Breast epithelium (tissue), 4 donors: ENCODE data around the gene SLC16A6. TPM values are rescaled to one million over a fixed set of nuclear protein-coding genes. Genes with fewer than 3 reads are reported as not detected.

Experiments
- DNase-seq, 2 donors: peaks; one replicate each; pipeline ENCODE4 v3.0.0-alpha.2; 2019; ENCODE audit warnings: low spot score in 2 of 2
- H3K27ac ChIP-seq, 2 donors: fragments of 200-600 bp; sonication (generic) in 1 of 2; one replicate each; pipeline ENCODE4 v1.5.1; 2016 to 2019; ENCODE audit warnings: mild to moderate bottlenecking in 1 of 2
- H3K27me3 ChIP-seq, 2 donors: fragments of 200-600 bp; sonication (generic) in 1 of 2; one replicate each; pipeline versions ENCODE4 v1.5.1 to v1.6.0; 2017 to 2019; ENCODE audit warnings: control low read depth in 1 of 2, mild to moderate bottlenecking in 1 of 2
- H3K36me3 ChIP-seq: fragments of 200-600 bp; one replicate; pipeline ENCODE4 v1.5.1; 2019
- H3K4me1 ChIP-seq, 2 donors: fragments of 200-600 bp; sonication (generic); one replicate each; pipeline ENCODE4 v1.5.1; 2016 to 2019; ENCODE audit warnings: control low read depth in 1 of 2
- H3K4me3 ChIP-seq, 3 donors: fragments of 200-600 bp; sonication (generic); 1 replicate in 2 of 3; 2 replicates in 1 of 3; pipeline ENCODE4 v1.5.1; 2016 to 2019; ENCODE audit warnings: mild to moderate bottlenecking in 3 of 3, moderate library complexity in 2 of 3
- H3K9me3 ChIP-seq, 2 donors: fragments of 200-600 bp; sonication (generic) in 1 of 2; one replicate each; pipeline ENCODE4 v1.5.1; 2016 to 2019; ENCODE audit warnings: control low read depth in 1 of 2
- POLR2A ChIP-seq: fragments of 450-650 bp; IDR thresholded peaks from one replicate; pipeline ENCODE4 v1.6.1; 2016; ENCODE audit warnings: antibody characterized with exemption, mild to moderate bottlenecking, moderate library complexity
- POLR2AphosphoS5 ChIP-seq, 3 donors: sonication (generic); formaldehyde crosslinking; IDR thresholded peaks; one replicate each; pipeline ENCODE4 v1.6.1; 2017; ENCODE audit warnings: antibody characterized with exemption in 3 of 3
- intact Hi-C: fragments of 100-400 bp; cut with DNase I; formaldehyde crosslinking; loops from one replicate; pipeline ENCODE4 v1.15.1; 2023; ENCODE audit warnings: low total_unique reads
- total RNA-seq, 3 donors: library from RNA; depleted of rRNA; stranded (reverse); fragments of >200 nt; gene quantifications; one replicate each; pipeline ENCODE4 v1.1.0, GENCODE V29; 2016
- TF ChIP-seq, protein P1 (sequence below), 3 donors: fragments of 450-650 bp; IDR thresholded peaks; one replicate each; pipeline ENCODE4 v1.5.1; 2016 to 2017; ENCODE audit warnings: antibody characterized with exemption in 3 of 3, mild to moderate bottlenecking in 3 of 3, moderate library complexity in 3 of 3

Gene SLC16A6
- total RNA-seq, 3 donors from 2014 or later = 0.64 to 4.1 (median 2.3) TPM

DNA sequence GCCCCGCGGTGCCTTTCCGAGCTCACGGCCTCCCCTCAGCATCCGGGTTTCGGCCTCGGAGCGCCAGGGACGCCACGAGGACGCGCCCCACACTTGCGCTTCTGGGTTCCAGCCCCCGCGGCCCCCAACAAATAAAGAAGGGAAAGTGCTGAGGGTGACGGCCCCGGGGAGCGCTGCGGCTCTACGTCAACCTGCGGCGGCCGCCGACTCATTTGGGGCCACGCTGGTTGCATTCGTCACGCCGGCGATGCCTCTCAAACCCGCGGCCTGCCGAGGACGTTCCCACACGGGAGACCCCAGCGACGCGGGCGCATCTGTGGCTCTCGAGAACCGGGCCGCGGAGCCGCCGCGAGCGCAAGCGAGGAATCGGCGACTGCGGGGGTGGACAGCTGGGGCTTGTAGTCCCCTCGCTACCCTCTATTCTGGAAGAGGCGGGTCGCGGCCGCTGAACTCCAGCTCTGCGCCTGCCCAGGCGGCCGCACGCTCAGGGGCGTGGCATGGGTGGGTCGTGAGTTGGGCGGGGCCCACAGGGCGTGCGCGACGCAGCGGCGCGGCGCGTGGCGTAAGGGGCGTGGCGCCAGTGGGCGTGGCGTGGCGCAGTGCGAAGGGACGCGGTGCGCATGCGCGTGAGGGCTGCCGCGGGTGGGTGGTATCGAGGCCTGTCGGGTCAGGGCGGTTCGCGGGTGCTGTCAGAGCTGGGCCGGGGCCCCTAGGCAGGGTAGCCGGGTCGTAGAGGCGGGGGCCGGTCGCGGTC, 43.3 kb downstream of the SLC16A6 start, which contains the start of gene AMZ2:
TSS of gene AMZ2 (plus strand) at position 599 of the 754 bp plus-strand sequence. CDS start 2,145 bp downstream, outside the sequence.
- no peaks in the 10 kb centered on the region for H3K4me1 ChIP-seq
- peak within 1 kb of the TSS; percentile 97 for H3K27ac ChIP-seq
- DNase-seq = peak; percentile 90 to 92
- peak within 1 kb of the TSS; percentile 73 to 95 (median 86) for H3K4me3 ChIP-seq
- no peaks in the 10 kb centered on the region for H3K27me3 ChIP-seq
- H3K9me3 ChIP-seq = no peaks in the 10 kb centered on the region
- H3K36me3 ChIP-seq = no peaks in the 10 kb centered on the region
- TF ChIP-seq POLR2A (peak; percentile 73), POLR2AphosphoS5 (IDR thresholded peaks at IDR 0.05) (peak; percentile 86 to 97 (median 93))
- TF ChIP-seq, protein P1, sequence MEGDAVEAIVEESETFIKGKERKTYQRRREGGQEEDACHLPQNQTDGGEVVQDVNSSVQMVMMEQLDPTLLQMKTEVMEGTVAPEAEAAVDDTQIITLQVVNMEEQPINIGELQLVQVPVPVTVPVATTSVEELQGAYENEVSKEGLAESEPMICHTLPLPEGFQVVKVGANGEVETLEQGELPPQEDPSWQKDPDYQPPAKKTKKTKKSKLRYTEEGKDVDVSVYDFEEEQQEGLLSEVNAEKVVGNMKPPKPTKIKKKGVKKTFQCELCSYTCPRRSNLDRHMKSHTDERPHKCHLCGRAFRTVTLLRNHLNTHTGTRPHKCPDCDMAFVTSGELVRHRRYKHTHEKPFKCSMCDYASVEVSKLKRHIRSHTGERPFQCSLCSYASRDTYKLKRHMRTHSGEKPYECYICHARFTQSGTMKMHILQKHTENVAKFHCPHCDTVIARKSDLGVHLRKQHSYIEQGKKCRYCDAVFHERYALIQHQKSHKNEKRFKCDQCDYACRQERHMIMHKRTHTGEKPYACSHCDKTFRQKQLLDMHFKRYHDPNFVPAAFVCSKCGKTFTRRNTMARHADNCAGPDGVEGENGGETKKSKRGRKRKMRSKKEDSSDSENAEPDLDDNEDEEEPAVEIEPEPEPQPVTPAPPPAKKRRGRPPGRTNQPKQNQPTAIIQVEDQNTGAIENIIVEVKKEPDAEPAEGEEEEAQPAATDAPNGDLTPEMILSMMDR (IDR thresholded peaks at IDR 0.05) = no peak
- intact Hi-C loops = no loop called here

DNA sequence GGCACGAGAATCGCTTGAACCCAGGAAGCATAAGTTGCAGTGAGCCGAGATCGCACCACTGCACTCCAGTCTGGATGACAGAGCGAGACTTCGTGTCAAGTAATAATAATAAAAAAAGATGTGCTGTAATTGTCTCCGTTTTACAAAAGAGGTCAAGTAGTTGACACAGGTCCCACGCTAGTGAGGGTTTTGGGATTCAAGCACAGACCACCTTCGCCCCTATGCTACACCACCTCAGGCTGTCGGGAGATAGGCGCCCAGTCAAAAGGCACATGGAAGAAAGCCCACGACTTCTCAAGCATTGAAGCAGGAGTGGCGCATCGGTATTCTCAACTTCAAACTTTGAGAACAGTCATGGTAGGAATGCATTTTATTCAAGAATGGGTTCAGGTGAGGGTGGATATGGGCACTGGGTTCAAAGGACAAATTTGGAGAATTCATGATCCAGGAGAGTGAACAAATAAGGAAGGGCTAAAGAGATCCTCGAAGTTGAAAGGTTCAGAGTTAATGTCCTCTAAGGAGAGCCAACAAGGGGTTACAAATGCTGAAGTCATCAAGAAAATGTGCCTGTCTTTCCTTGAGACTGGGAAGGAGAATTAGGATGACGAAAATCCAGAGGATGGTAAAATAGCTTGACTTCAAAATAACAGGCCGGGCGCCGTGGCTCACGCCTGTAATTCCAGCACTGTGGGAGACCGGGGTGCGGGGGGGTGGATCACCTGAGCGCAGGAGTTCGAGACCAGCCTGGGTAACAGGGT, 44.5 kb downstream of the SLC16A6 start:
- Histone ChIP-seq H3K4me1 (no peaks in the 10 kb centered on the region), H3K36me3 (no peaks in the 10 kb centered on the region), H3K4me3 (peak overlapping the region; percentile 73 to 95 (median 86)), H3K27me3 (no peaks in the 10 kb centered on the region), H3K9me3 (no peaks in the 10 kb centered on the region), H3K27ac (peak overlapping the region in 1 of 2 donors; percentile 97)
- TF ChIP-seq POLR2A (no peak), POLR2AphosphoS5 (IDR thresholded peaks at IDR 0.05) (no peak)
- TF ChIP-seq, protein P1 (IDR thresholded peaks at IDR 0.05) = no peak
- intact Hi-C loops = no loop called here
- DNase-seq = peak in 1 of 2 donors; percentile 22

DNA sequence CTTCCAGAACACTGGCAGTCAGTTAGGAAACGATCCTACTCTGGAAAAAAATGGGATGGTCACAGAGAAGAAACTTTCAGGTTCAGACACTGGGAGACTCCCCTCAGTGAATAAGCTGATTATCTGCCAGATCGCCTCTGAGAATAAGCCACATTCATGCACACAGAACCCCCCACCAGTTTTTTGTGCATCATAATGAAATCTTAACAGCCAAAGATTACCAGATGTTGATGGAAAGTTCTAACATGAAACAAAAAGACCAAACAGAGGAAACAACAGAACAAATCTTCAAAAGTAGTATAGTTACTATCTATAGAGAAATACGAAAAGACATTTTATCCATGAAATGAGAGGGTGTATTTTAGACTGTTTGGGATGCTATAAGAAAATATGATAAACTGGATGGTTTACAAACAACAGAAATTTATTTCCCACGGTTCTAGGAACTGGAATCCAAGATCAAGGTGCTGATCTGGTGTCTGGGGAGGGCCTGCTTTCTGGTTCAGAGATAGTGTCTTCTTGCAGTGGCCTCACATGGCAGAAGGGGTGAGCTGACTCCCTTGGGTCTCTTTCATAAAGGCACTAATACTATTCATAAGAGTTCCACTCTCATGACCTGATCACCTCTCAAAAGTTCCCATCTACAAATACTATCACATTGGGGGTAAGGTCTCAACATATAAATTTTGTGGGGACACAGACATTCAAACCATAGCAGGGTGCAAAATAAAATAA, 51.1 kb downstream of the SLC16A6 start:
- no peak overlapping the region for H3K4me3 ChIP-seq
- no peak overlapping the region for H3K27ac ChIP-seq
- H3K36me3 ChIP-seq = no peaks in the 10 kb centered on the region
- TF ChIP-seq POLR2AphosphoS5 (IDR thresholded peaks at IDR 0.05) = no peak
- TF ChIP-seq, protein P1 (IDR thresholded peaks at IDR 0.05) = no peak
- no peak for TF ChIP-seq POLR2A
- H3K27me3 ChIP-seq = no peaks in the 10 kb centered on the region
- H3K4me1 ChIP-seq = no peaks in the 10 kb centered on the region
- intact Hi-C loops = no loop called here
- no peaks in the 10 kb centered on the region for H3K9me3 ChIP-seq
- no peak for DNase-seq

DNA sequence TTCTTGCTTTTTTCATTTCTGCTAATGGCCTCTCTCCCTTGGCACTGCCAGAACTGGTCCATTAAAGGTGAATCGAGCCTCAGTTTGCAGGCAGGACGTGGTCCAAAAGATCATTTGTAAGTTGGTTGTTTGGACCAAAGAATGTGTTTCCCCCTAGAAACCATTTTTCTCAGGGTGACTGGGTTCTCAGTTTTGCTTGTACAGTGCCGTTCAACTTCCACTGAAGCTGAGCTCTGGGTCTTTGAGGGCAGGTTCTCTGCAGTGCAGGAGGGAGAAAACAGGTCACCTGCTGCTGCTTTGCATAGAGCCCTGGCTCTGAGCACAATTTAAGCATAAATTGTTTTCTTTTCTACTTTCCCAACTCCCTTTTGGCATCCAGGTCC, 52.1 kb downstream of the SLC16A6 start:
- DNase-seq = no peak
- no peaks in the 10 kb centered on the region for H3K4me1 ChIP-seq
- intact Hi-C loops = no loop called here
- no peaks in the 10 kb centered on the region for H3K9me3 ChIP-seq
- H3K36me3 ChIP-seq = no peaks in the 10 kb centered on the region
- no peaks in the 10 kb centered on the region for H3K27me3 ChIP-seq
- TF ChIP-seq POLR2A (no peak), POLR2AphosphoS5 (IDR thresholded peaks at IDR 0.05) (no peak)
- TF ChIP-seq, protein P1 (IDR thresholded peaks at IDR 0.05) = no peak
- no peak overlapping the region for H3K4me3 ChIP-seq
- H3K27ac ChIP-seq = peak overlapping the region; percentile 19
